H1 (cell line): ENCODE measurements around the gene ZBED1. TPM values are rescaled to one million over a fixed set of nuclear protein-coding genes. Genes with fewer than 3 reads are reported as not detected.

Experiments used
- CTCF ChIA-PET: fragments of 300-600 bp; sonication (Branson Sonifier 250); formaldehyde crosslinking; loops from one replicate; lab custom pipeline; 2021; ENCODE audit not compliant: partially characterized antibody; lab: Charles Lee
- POLR2A ChIA-PET: fragments of 300-600 bp; sonication (Branson Sonifier 250); formaldehyde crosslinking; loops from one replicate; lab custom pipeline; 2021; ENCODE audit warnings: inconsistent platforms; ENCODE audit not compliant: partially characterized antibody; lab: Charles Lee
- DNase-seq, 2 experiments: peaks; one replicate each; pipeline versions ENCODE4 v3.0.0 to v3.0.0-alpha.2; 2010 to 2022; ENCODE audit warnings: low spot score in 2 of 2, low read depth in 1 of 2, mixed read lengths in 1 of 2
- FAIRE-seq: peaks from 2 replicates; lab custom pipeline; 2011; peaks lifted over from hg19 to GRCh38; lab: Jason Lieb, UNC
- H2AFZ ChIP-seq: 2 replicates; pipeline ENCODE4 v1.8.1; 2012; ENCODE audit warnings: low read length, inconsistent platforms
- H2AK5ac ChIP-seq: 2 replicates; pipeline ENCODE4 v1.6.1; 2013; ENCODE audit warnings: low read depth, low read length
- H2BK120ac ChIP-seq: replicated peaks from 2 replicates; pipeline ENCODE3; 2013; ENCODE audit warnings: low read depth, low read length, inconsistent platforms
- H2BK12ac ChIP-seq: 2 replicates; pipeline ENCODE4 v1.6.1; 2013; ENCODE audit warnings: low read depth, low read length
- H2BK15ac ChIP-seq: 2 replicates; pipeline ENCODE4 v1.6.1; 2013; ENCODE audit warnings: low read length
- H2BK20ac ChIP-seq: 2 replicates; pipeline ENCODE4 v1.6.1; 2013; ENCODE audit warnings: low read length
- H2BK5ac ChIP-seq: 2 replicates; pipeline ENCODE4 v1.6.1; 2013; ENCODE audit warnings: low read depth, low read length
- H3K14ac ChIP-seq: 2 replicates; pipeline ENCODE4 v1.6.1; 2013; ENCODE audit warnings: inconsistent platforms; ENCODE audit not compliant: insufficient read length
- H3K18ac ChIP-seq: 2 replicates; pipeline ENCODE4 v1.6.1; 2013; ENCODE audit warnings: low read length; ENCODE audit errors: extremely low read depth
- H3K23ac ChIP-seq: 2 replicates; pipeline ENCODE4 v1.6.1; 2013; ENCODE audit warnings: inconsistent platforms; ENCODE audit not compliant: insufficient read length
- H3K23me2 ChIP-seq: 2 replicates; pipeline ENCODE4 v1.6.1; 2013; ENCODE audit warnings: low read depth, low read length
- H3K27ac ChIP-seq: 2 replicates; pipeline ENCODE4 v1.6.1; 2011; ENCODE audit warnings: low read depth, low read length, inconsistent platforms
- H3K27me3 ChIP-seq, 4 experiments: replicated peaks in 1 of 4; 1 replicate in 1 of 4; 2 replicates in 3 of 4; pipeline versions ENCODE4 v1.6.1 to v1.8.1; 2011 to 2013; ENCODE audit warnings: low read length in 3 of 4, mild to moderate bottlenecking in 3 of 4, inconsistent platforms in 2 of 4, mixed read lengths in 2 of 4, moderate library complexity in 1 of 4; ENCODE audit not compliant: control insufficient read depth in 3 of 4, insufficient read depth in 3 of 4; ENCODE audit errors: extremely low read depth in 1 of 4
- H3K36me3 ChIP-seq, 4 experiments: 2 replicates each; pipeline versions ENCODE4 v1.6.1 to v1.8.1; 2011 to 2013; ENCODE audit warnings: mild to moderate bottlenecking in 4 of 4, low read length in 3 of 4, moderate library complexity in 2 of 4, control low read depth in 1 of 4, inconsistent platforms in 1 of 4; ENCODE audit not compliant: insufficient read depth in 4 of 4, control insufficient read depth in 2 of 4
- H3K4ac ChIP-seq: replicated peaks from 2 replicates; pipeline ENCODE3; 2013; ENCODE audit warnings: low read length, low read depth, mixed read lengths, inconsistent platforms; ENCODE audit not compliant: insufficient read length
- H3K4me1 ChIP-seq, 4 experiments: replicated peaks in 1 of 4; 1 replicate in 1 of 4; 2 replicates in 3 of 4; pipeline versions ENCODE4 v1.6.1 to v1.8.1; 2011 to 2013; ENCODE audit warnings: low read length in 3 of 4, inconsistent platforms in 2 of 4, mixed read lengths in 1 of 4; ENCODE audit not compliant: insufficient read depth in 4 of 4, control insufficient read depth in 3 of 4
- H3K4me2 ChIP-seq, 2 experiments: 2 replicates each; pipeline versions ENCODE4 v1.6.1 to v1.8.1; 2011 to 2013; ENCODE audit warnings: low read depth in 2 of 2, low read length in 2 of 2, control low read depth in 1 of 2, inconsistent platforms in 1 of 2, mild to moderate bottlenecking in 1 of 2; ENCODE audit not compliant: insufficient read depth in 1 of 2
- H3K4me3 ChIP-seq, 4 experiments: fragments of 200-600, 300-600 bp in 1 of 4; sonication (generic), shearing (Covaris generic), sonication (Bioruptor Twin) in 1 of 4; 2 replicates each; pipeline versions ENCODE4 v1.5.1 to v1.8.1; 2011 to 2016; ENCODE audit warnings: low read length in 4 of 4, low read depth in 3 of 4, control low read depth in 2 of 4, inconsistent platforms in 2 of 4, mild to moderate bottlenecking in 2 of 4, mixed read lengths in 1 of 4, moderate library complexity in 1 of 4; ENCODE audit not compliant: insufficient read depth in 2 of 4; ENCODE audit errors: extremely low read depth in 1 of 4
- H3K56ac ChIP-seq: replicated peaks from 2 replicates; pipeline ENCODE3; 2013; ENCODE audit warnings: low read depth, mild to moderate bottlenecking, mixed read lengths, low read length, inconsistent platforms; ENCODE audit not compliant: insufficient read length
- H3K79me1 ChIP-seq: 2 replicates; pipeline ENCODE4 v1.6.1; 2013; ENCODE audit warnings: low read depth, low read length, control low read depth
- H3K79me2 ChIP-seq, 2 experiments: 2 replicates each; pipeline versions ENCODE4 v1.6.1 to v1.8.1; 2012 to 2013; ENCODE audit warnings: low read length in 2 of 2, mild to moderate bottlenecking in 2 of 2, inconsistent platforms in 1 of 2; ENCODE audit not compliant: insufficient read depth in 2 of 2, control insufficient read depth in 1 of 2
- H3K9ac ChIP-seq, 4 experiments: replicated peaks in 1 of 4; 1 replicate in 1 of 4; 2 replicates in 3 of 4; pipeline versions ENCODE4 v1.6.1 to v1.8.1; 2011 to 2013; ENCODE audit warnings: low read depth in 3 of 4, low read length in 3 of 4, control low read depth in 2 of 4, mild to moderate bottlenecking in 2 of 4, moderate library complexity in 2 of 4, inconsistent platforms in 1 of 4; ENCODE audit errors: extremely low read depth in 1 of 4
- H3K9me3 ChIP-seq, 2 experiments: 2 replicates each; pipeline versions ENCODE4 v1.6.1 to v1.8.1; 2012 to 2013; ENCODE audit warnings: mild to moderate bottlenecking in 2 of 2, moderate library complexity in 2 of 2, control low read depth in 1 of 2, inconsistent platforms in 1 of 2, low read depth in 1 of 2, low read length in 1 of 2, mixed read lengths in 1 of 2; ENCODE audit not compliant: insufficient read depth in 2 of 2
- H4K20me1 ChIP-seq, 2 experiments: replicated peaks in 1 of 2; 2 replicates each; pipeline versions ENCODE3 to v1.8.1; 2011 to 2013; ENCODE audit warnings: inconsistent platforms in 2 of 2, low read length in 2 of 2, mild to moderate bottlenecking in 1 of 2; ENCODE audit not compliant: insufficient read depth in 2 of 2, control insufficient read depth in 1 of 2
- H4K5ac ChIP-seq: 2 replicates; pipeline ENCODE4 v1.6.1; 2013; ENCODE audit warnings: low read length, low read depth, mixed read lengths, inconsistent platforms; ENCODE audit not compliant: insufficient read length
- H4K8ac ChIP-seq: 2 replicates; pipeline ENCODE4 v1.8.0; 2013; ENCODE audit warnings: mild to moderate bottlenecking, moderate library complexity, low read length, inconsistent platforms; ENCODE audit not compliant: insufficient read depth; ENCODE audit errors: extremely low read depth
- H4K91ac ChIP-seq: replicated peaks from 2 replicates; pipeline ENCODE3; 2013; ENCODE audit warnings: low read length, mixed read lengths, inconsistent platforms; ENCODE audit not compliant: insufficient read length
- CBX5 ChIP-seq: fragments of 300-800, 300-1000 bp; sonication (generic); IDR thresholded peaks from 2 replicates; pipeline ENCODE4 v1.7.1; 2016; ENCODE audit warnings: antibody characterized with exemption, low read length, low read depth
- CHD1 ChIP-seq: IDR thresholded peaks from 2 replicates; pipeline ENCODE4 v1.6.1; 2012; ENCODE audit warnings: low read depth, low read length, improper control_type of control experiment
- CTBP2 ChIP-seq: IDR thresholded peaks from 2 replicates; pipeline ENCODE4 v1.7.0; 2011; ENCODE audit warnings: borderline replicate concordance, mild to moderate bottlenecking, moderate library complexity, mixed read lengths, low read length; ENCODE audit not compliant: insufficient read depth, insufficient read length
- FOSL1 ChIP-seq: IDR thresholded peaks from 2 replicates; pipeline ENCODE4 v1.6.1; 2011; ENCODE audit warnings: mild to moderate bottlenecking, low read depth, low read length, moderate library complexity; ENCODE audit not compliant: insufficient read depth
- HDAC6 ChIP-seq: IDR thresholded peaks from one replicate; pipeline ENCODE4 v1.7.1; 2012; ENCODE audit warnings: low read depth, mild to moderate bottlenecking, inconsistent platforms, low read length, moderate library complexity
- NANOG ChIP-seq: IDR thresholded peaks from 2 replicates; pipeline ENCODE4 v1.6.1; 2011; ENCODE audit warnings: low read length, low read depth, mild to moderate bottlenecking, inconsistent platforms; ENCODE audit not compliant: insufficient read depth, poor library complexity, severe bottlenecking
- PHF8 ChIP-seq: fragments of 200-600 bp; sonication (generic); conservative IDR thresholded peaks from 2 replicates; pipeline ENCODE4 v1.7.1; 2012; ENCODE audit warnings: low read depth, mild to moderate bottlenecking, inconsistent platforms, low read length, moderate library complexity
- POU5F1 ChIP-seq: IDR thresholded peaks from 2 replicates; pipeline ENCODE4 v1.6.1; 2011; ENCODE audit warnings: low read depth, mild to moderate bottlenecking, low read length, moderate library complexity
- SIX5 ChIP-seq: IDR thresholded peaks from 2 replicates; pipeline ENCODE4 v1.6.1; 2011; ENCODE audit warnings: mild to moderate bottlenecking, low read depth, low read length
- WGBS, 2 experiments: shearing (Covaris generic) in 1 of 2; methylation state at CpG; one replicate each; pipeline versions ENCODE4 v1.1.6 to v1.1.7; 2013 to 2015; ENCODE audit warnings: low lambda C conversion rate in 2 of 2, mixed read lengths in 2 of 2, inconsistent platforms in 1 of 2, low coverage in 1 of 2, missing lambda C conversion rate in 1 of 2; ENCODE audit not compliant: insufficient replicate concordance in 2 of 2, insufficient coverage in 1 of 2, insufficient read length in 1 of 2; ENCODE audit errors: extremely low coverage in 1 of 2, missing lambda C conversion rate in 1 of 2; 5-methylcytosine and 5-hydroxymethylcytosine counted together
- polyA plus RNA-seq, 7 experiments: library from polyadenylated mRNA; depleted of rRNA in 3 of 7; stranded (reverse) in 5 of 7; unstranded in 2 of 7; fragments of >200 nt in 5 of 7; fragments of 200-250 nt in 2 of 7; gene quantifications; 1 replicate in 5 of 7; 2 replicates in 1 of 7; 4 replicates in 1 of 7; pipeline versions ENCODE4 v1.2.1 to v1.2.3, GENCODE V29; 2011 to 2013; ENCODE audit warnings: missing spikeins in 2 of 7, mixed read lengths in 2 of 7
- total RNA-seq: library from RNA; stranded (reverse); fragmentation: NEBNext Ultra II Directional; extraction: Animal tissue kit (Norgen Biotek cat#: 25700); gene quantifications from 2 replicates; pipeline ENCODE4 v1.2.1, GENCODE V29; 2021

ZBED1 gene
- total and polyA plus RNA-seq, 2 of the 8 experiments (the other 6 are each of a cell fraction or from before 2014, with no cell fraction given) = 28.5 to 45.8 TPM

- FAIRE-seq = no peak
- POLR2A ChIA-PET = no interaction called here
- TF ChIP-seq CHD1 (no peak), CBX5 (no peak), SIX5 (no peak), POU5F1 (no peak), HDAC6 (no peak), FOSL1 (no peak), PHF8 (no peak), CTBP2 (no peak), NANOG (no peak)
These were observed 32.2 kb downstream of the ZBED1 start for GRCh38 chrX:2468261-2469195.

More at GRCh38 chrX:2468261-2469195, 32.2 kb downstream of the ZBED1 start:
- Histone ChIP-seq H3K9me3 (peaks cover 48 to 56% of the 10 kb centered on the region in 2 experiments), H4K91ac (no peak overlapping the region), H2BK5ac (no peak overlapping the region), H3K79me1 (peaks cover 14% of the 10 kb centered on the region), H3K4ac (no peak overlapping the region), H4K8ac (no peak overlapping the region; the same call in 1 of the 2 replicates), H3K79me2 (peaks cover 9 to 87% of the 10 kb centered on the region in 2 experiments), H3K36me3 (peaks cover 0 to 33% (median 12%) of the 10 kb centered on the region in 4 experiments; a peak in 4 of 8 replicates), H2AFZ (no peak overlapping the region), H4K5ac (no peak overlapping the region), H3K9ac (no peak overlapping the region), H3K27ac (no peak overlapping the region), H3K4me3 (no peak overlapping the region), H2BK20ac (no peak overlapping the region; the same call in 1 of the 2 replicates), H2BK120ac (no peak overlapping the region), H3K4me1 (peaks cover 0 to 2% (median 0%) of the 10 kb centered on the region in 4 experiments; a peak in 1 of 7 replicates), H3K4me2 (no peak overlapping the region), H3K27me3 (no peaks in the 10 kb centered on the region; a peak in 1 of 7 replicates), H3K23ac (no peak overlapping the region), H2AK5ac (peak overlapping the region; percentile 75; the same call in 1 of the 2 replicates), H2BK15ac (0 out of 2 replicates have a peak overlapping the region, but pooled peaks have one; percentile 33), H3K14ac (no peak overlapping the region), H3K56ac (no peak overlapping the region), H2BK12ac (no peak overlapping the region), H4K20me1 (peaks cover 0 to 1% of the 10 kb centered on the region in 2 experiments), H3K18ac (no peak overlapping the region), H3K23me2 (no peaks in the 10 kb centered on the region)
- CTCF ChIA-PET = no interaction called here
- no peak for DNase-seq
- 93% methylated on average over 31 of the region's 32 CpGs; no CpG with 5 or more reads in 1 of the 2 experiments for WGBS, 2 experiments
